GM19023 (cell line): ENCODE results near the gene KPTN.

Source experiments
- ATAC-seq: cut with Tn5 transposase; IDR thresholded peaks from one replicate; pipeline ENCODE4 v1.9.1; 2021; ENCODE audit warnings: mild to moderate bottlenecking, moderate library complexity; ENCODE audit not compliant: unreplicated experiment

The KPTN gene

GRCh38 chr19:47436712-47437401 is 47.2 kb downstream of the KPTN start:
- peak; percentile 47 for ATAC-seq

GRCh38 chr19:47435883-47436417 is 48.1 kb downstream of the KPTN start:
- no peak for ATAC-seq

GRCh38 chr19:47435196-47435595 is 48.8 kb downstream of the KPTN start:
- no peak for ATAC-seq

GRCh38 chr19:47434088-47434487 is 49.9 kb downstream of the KPTN start:
- ATAC-seq: no peak

GRCh38 chr19:47433121-47433520 is 50.9 kb downstream of the KPTN start:
- ATAC-seq: no peak

GRCh38 chr19:47432499-47432898 is 51.5 kb downstream of the KPTN start:
- ATAC-seq: no peak

GRCh38 chr19:47432091-47432490 is 51.9 kb downstream of the KPTN start:
- ATAC-seq: no peak

GRCh38 chr19:47430041-47430802 is 53.8 kb downstream of the KPTN start:
- no peak for ATAC-seq

- ATAC-seq: no peak
Observed at GRCh38 chr19:47429140-47429793, 54.8 kb downstream of the KPTN start.

GRCh38 chr19:47428177-47428894 is 55.7 kb downstream of the KPTN start:
- no peak for ATAC-seq

- no peak for ATAC-seq
Observed at GRCh38 chr19:47427241-47428176, 56.5 kb downstream of the KPTN start.
